RWPE1 (cell line): ENCODE measurements around the gene MYH10.
A peak's percentile ranks its signal among the peaks of the same experiment; 100 is the strongest.

ENCODE experiments used
- CTCF ChIA-PET: fragments of 350-600 bp; sonication (Branson Sonifier 250); formaldehyde crosslinking; extraction: SDS; loops from one replicate; lab custom pipeline; 2021; lab: Yijun Ruan, JAX
- POLR2A ChIA-PET: fragments of 400-600 bp; formaldehyde crosslinking; extraction: SDS; loops from one replicate; lab custom pipeline; 2020; ENCODE audit warnings: antibody characterized with exemption; ENCODE audit not compliant: low non-redundant PET; lab: Yijun Ruan, JAX
- DNase-seq: peaks from one replicate; pipeline ENCODE4 v3.0.0; 2012; ENCODE audit warnings: low spot score
- H3K27ac ChIP-seq: fragments of 450-650 bp; 2 replicates; pipeline ENCODE4 v1.5.1; 2017
- CTCF ChIP-seq: fragments of 450-650 bp; conservative IDR thresholded peaks from 2 replicates; pipeline ENCODE4 v1.5.1; 2017; ENCODE audit warnings: low read depth, mild to moderate bottlenecking

The MYH10 gene

GRCh38 chr17:8580952-8581658, 49.4 kb downstream of the MYH10 start:
- no peak for TF ChIP-seq CTCF
- DNase-seq, result peak; percentile 68
- ChIA-PET CTCF (interaction anchor here (1.2 kb wide), 1 partner anchor 50 kb away, joined by 3 read pairs; the partner anchor contains the start of gene MYH10), POLR2A (interaction anchor here (0.5 kb wide), 1 partner anchor 1240 kb away, joined by 7 read pairs; no protein-coding TSS in a partner anchor)
- peak overlapping the region; percentile 63; the same call in 1 of the 2 replicates for H3K27ac ChIP-seq

GRCh38 chr17:8577868-8578267, 52.7 kb downstream of the MYH10 start:
- H3K27ac ChIP-seq, result no peak overlapping the region
- ChIA-PET POLR2A (no interaction called here), CTCF (interaction anchor here (0.7 kb wide), 1 partner anchor 21 kb away, joined by 4 read pairs; no protein-coding TSS in a partner anchor)
- TF ChIP-seq CTCF, result no peak
- DNase-seq, result no peak

- DNase-seq, result no peak
- CTCF ChIA-PET, result no interaction called here
- POLR2A ChIA-PET, result no interaction called here
- no peak overlapping the region for H3K27ac ChIP-seq
- TF ChIP-seq CTCF, result no peak
Measured at GRCh38 chr17:8576559-8577294, 53.8 kb downstream of the MYH10 start.

- DNase-seq, result no peak
- H3K27ac ChIP-seq, result no peak overlapping the region
- CTCF ChIA-PET, result no interaction called here
- TF ChIP-seq CTCF, result no peak
- POLR2A ChIA-PET, result no interaction called here
Measured at GRCh38 chr17:8574687-8575086, 55.8 kb downstream of the MYH10 start.

- TF ChIP-seq CTCF, result no peak
- peak; percentile 10 for DNase-seq
- ChIA-PET POLR2A (no interaction called here), CTCF (interaction anchor here (1.1 kb wide), 1 partner anchor 173 kb away, joined by 4 read pairs; no protein-coding TSS in a partner anchor)
- no peak overlapping the region for H3K27ac ChIP-seq
Measured at GRCh38 chr17:8572764-8573163, 57.8 kb downstream of the MYH10 start.

- DNase-seq, result no peak
- no peak for TF ChIP-seq CTCF
- no peak overlapping the region for H3K27ac ChIP-seq
- POLR2A ChIA-PET, result no interaction called here
- CTCF ChIA-PET, result interaction anchor here (0.6 kb wide), 1 partner anchor 195 kb away, joined by 3 read pairs; no protein-coding TSS in a partner anchor
Measured at GRCh38 chr17:8563981-8564602, 66.4 kb downstream of the MYH10 start.
